Transverse colon (tissue), 4 donors: ENCODE measurements around the gene SLC43A3. TPM values are rescaled to one million over a fixed set of nuclear protein-coding genes. Genes with fewer than 3 reads are reported as not detected.

ENCODE experiments used
- DNase-seq: peaks from one replicate; pipeline ENCODE4 v3.0.0-alpha.2; 2019
- H3K27ac ChIP-seq, 4 donors: fragments of 200-600 bp; sonication (generic); 2 replicates each; pipeline ENCODE4 v1.5.1; 2016 to 2018; ENCODE audit warnings: inconsistent platforms in 4 of 4
- H3K27me3 ChIP-seq: fragments of 200-600 bp; sonication (generic); 2 replicates; pipeline ENCODE4 v1.5.1; 2017; ENCODE audit warnings: inconsistent platforms
- H3K36me3 ChIP-seq, 4 donors: fragments of 200-600 bp; sonication (generic); 2 replicates each; pipeline ENCODE4 v1.5.1; 2017 to 2019; ENCODE audit warnings: inconsistent platforms in 4 of 4
- H3K4me1 ChIP-seq, 4 donors: fragments of 200-600 bp; sonication (generic); 2 replicates each; pipeline ENCODE4 v1.5.1; 2017 to 2020; ENCODE audit warnings: inconsistent platforms in 4 of 4
- H3K4me3 ChIP-seq, 4 donors: fragments of 200-600 bp; sonication (generic); 1 replicate in 1 of 4; 2 replicates in 3 of 4; pipeline versions ENCODE4 v1.5.1 to v1.6.1; 2017 to 2019; ENCODE audit warnings: inconsistent platforms in 4 of 4
- H3K9me3 ChIP-seq, 2 donors: fragments of 200-600 bp; sonication (generic); 2 replicates each; pipeline ENCODE4 v1.5.1; 2017 to 2019; ENCODE audit warnings: inconsistent platforms in 2 of 2
- CTCF ChIP-seq, 5 experiments: fragments of 200-600 bp in 3 of 5; fragments of 450-650 bp in 2 of 5; sonication (generic) in 3 of 5; IDR thresholded peaks; 1 replicate in 2 of 5; 2 replicates in 3 of 5; pipeline ENCODE4 v1.5.1; 2016 to 2017; ENCODE audit warnings: antibody characterized with exemption in 5 of 5, inconsistent platforms in 3 of 5, mild to moderate bottlenecking in 2 of 5, moderate library complexity in 1 of 5
- EP300 ChIP-seq: sonication (generic); formaldehyde crosslinking; IDR thresholded peaks from one replicate; pipeline ENCODE4 v1.6.1; 2017; ENCODE audit warnings: antibody characterized with exemption, low read depth
- POLR2A ChIP-seq: fragments of 450-650 bp; IDR thresholded peaks from one replicate; pipeline ENCODE4 v1.6.1; 2016; ENCODE audit warnings: antibody characterized with exemption, mild to moderate bottlenecking, moderate library complexity
- POLR2AphosphoS5 ChIP-seq, 3 donors: sonication (generic); formaldehyde crosslinking; IDR thresholded peaks; one replicate each; pipeline ENCODE4 v1.6.1; 2016; ENCODE audit warnings: antibody characterized with exemption in 3 of 3
- WGBS, 2 donors: methylation state at CpG; one replicate each; pipeline ENCODE4 v1.1.5; 2018; ENCODE audit warnings: low coverage in 1 of 2; 5-methylcytosine and 5-hydroxymethylcytosine counted together
- in situ Hi-C, 4 donors: fragments of 200-750 bp; cut with MboI; loops; one replicate each; pipeline versions ENCODE4 v1.15.0 to v1.15.1; 2017; ENCODE audit warnings: low sequenced_read_pairs in 3 of 4, low pct_ligation_motif_present in 1 of 4, low pct_unique_long_range_greater_than_20kb in 1 of 4
- intact Hi-C: fragments of 100-400 bp; cut with DNase I; formaldehyde crosslinking; loops from one replicate; pipeline ENCODE4 v1.15.1; 2023; ENCODE audit warnings: low total_unique reads
- total RNA-seq, 4 donors: library from RNA; depleted of rRNA; stranded (reverse); fragments of >200 nt; gene quantifications; one replicate each; pipeline ENCODE4 v1.1.0, GENCODE V29; 2016

The SLC43A3 gene
- total RNA-seq, 4 donors from 2014 or later, result 6.0 to 35.9 (median 19.4) TPM

GRCh38 chr11:57408771-57409170, 18.1 kb downstream of the SLC43A3 start:
- in situ Hi-C loops, result no loop called here
- 61% methylated on average over 2 of the region's 2 CpGs; no CpG with 5 or more reads in 1 of the 2 donors for WGBS, 2 donors
- no peaks in the 10 kb centered on the region for H3K9me3 ChIP-seq
- H3K4me3 ChIP-seq, result no peak overlapping the region
- no peak for TF ChIP-seq EP300
- TF ChIP-seq POLR2A, result no peak
- no peak for TF ChIP-seq POLR2AphosphoS5 (IDR thresholded peaks at IDR 0.05)
- no peak for TF ChIP-seq CTCF (IDR thresholded peaks at IDR 0.05)
- intact Hi-C loops, result no loop called here
- H3K4me1 ChIP-seq, result peaks cover 0 to 7% (median 0%) of the 10 kb centered on the region in 4 donors
- H3K27ac ChIP-seq, result no peak overlapping the region
- H3K27me3 ChIP-seq, result no peaks in the 10 kb centered on the region
- no peaks in the 10 kb centered on the region for H3K36me3 ChIP-seq
- no peak for DNase-seq

- Histone ChIP-seq H3K9me3 (no peaks in the 10 kb centered on the region), H3K27ac (no peak overlapping the region), H3K4me3 (no peak overlapping the region), H3K27me3 (no peaks in the 10 kb centered on the region), H3K36me3 (no peaks in the 10 kb centered on the region), H3K4me1 (peaks cover 0 to 7% (median 0%) of the 10 kb centered on the region in 4 donors)
- DNase-seq, result no peak
- 91 to 92% methylated on average over 7 to 8 of the region's 8 CpGs for WGBS, 2 donors
- intact Hi-C loops (no loop called here), in situ Hi-C loops (no loop called here)
- TF ChIP-seq EP300 (no peak), POLR2AphosphoS5 (IDR thresholded peaks at IDR 0.05) (no peak), POLR2A (no peak), CTCF (IDR thresholded peaks at IDR 0.05) (no peak)
Observed at GRCh38 chr11:57407941-57408475, 18.9 kb downstream of the SLC43A3 start.

- H3K4me1 ChIP-seq, result peaks cover 0 to 7% (median 0%) of the 10 kb centered on the region in 4 donors
- H3K27ac ChIP-seq, result no peak overlapping the region
- H3K9me3 ChIP-seq, result no peaks in the 10 kb centered on the region
- no peak for DNase-seq
- no peak overlapping the region for H3K4me3 ChIP-seq
- no peaks in the 10 kb centered on the region for H3K36me3 ChIP-seq
- 90% methylated on average over 9 of the region's 9 CpGs; no CpG with 5 or more reads in 1 of the 2 donors for WGBS, 2 donors
- no peak for TF ChIP-seq POLR2AphosphoS5 (IDR thresholded peaks at IDR 0.05)
- TF ChIP-seq EP300, result no peak
- TF ChIP-seq POLR2A, result no peak
- TF ChIP-seq CTCF (IDR thresholded peaks at IDR 0.05), result no peak
- H3K27me3 ChIP-seq, result no peaks in the 10 kb centered on the region
- intact Hi-C loops (no loop called here), in situ Hi-C loops (no loop called here)
Observed at GRCh38 chr11:57407010-57407920, 19.7 kb downstream of the SLC43A3 start.

GRCh38 chr11:57406337-57406904, 20.5 kb downstream of the SLC43A3 start:
- H3K4me1 ChIP-seq, result peaks cover 0 to 7% (median 0%) of the 10 kb centered on the region in 4 donors
- intact Hi-C loops (no loop called here), in situ Hi-C loops (no loop called here)
- no peaks in the 10 kb centered on the region for H3K36me3 ChIP-seq
- H3K9me3 ChIP-seq, result no peaks in the 10 kb centered on the region
- 63 to 68% methylated on average over 4 of the region's 4 CpGs for WGBS, 2 donors
- TF ChIP-seq POLR2AphosphoS5 (IDR thresholded peaks at IDR 0.05) (no peak), POLR2A (no peak)
- H3K27me3 ChIP-seq, result no peaks in the 10 kb centered on the region
- no peak overlapping the region for H3K4me3 ChIP-seq
- H3K27ac ChIP-seq, result no peak overlapping the region
- DNase-seq, result no peak
